Spleen (tissue), 11 donors: Measurements from ENCODE around the gene DLG1. TPM values are rescaled to one million over a fixed set of nuclear protein-coding genes. Genes with fewer than 3 reads are reported as not detected.

Source experiments
- DNase-seq: peaks from one replicate; pipeline ENCODE4 v3.0.0-alpha.2; 2020
- H3K27ac ChIP-seq, 8 donors: fragments of 200-600 bp; sonication (generic) in 7 of 8; 1 replicate in 4 of 8; 2 replicates in 4 of 8; pipeline versions ENCODE4 v1.5.0 to v1.8.0; 2016 to 2021; ENCODE audit warnings: inconsistent platforms in 4 of 8, mild to moderate bottlenecking in 4 of 8, moderate library complexity in 1 of 8
- H3K27me3 ChIP-seq, 7 donors: fragments of 200-600 bp; sonication (generic) in 6 of 7; replicated peaks in 1 of 7; 1 replicate in 4 of 7; 2 replicates in 3 of 7; pipeline versions ENCODE4 v1.5.0 to v1.8.0; 2016 to 2021; ENCODE audit warnings: inconsistent platforms in 3 of 7, mild to moderate bottlenecking in 1 of 7
- H3K36me3 ChIP-seq, 6 donors: fragments of 200-600 bp; sonication (generic) in 5 of 6; 1 replicate in 4 of 6; 2 replicates in 2 of 6; pipeline versions ENCODE4 v1.5.0 to v1.8.0; 2016 to 2021; ENCODE audit warnings: inconsistent platforms in 2 of 6
- H3K4me1 ChIP-seq, 6 donors: fragments of 200-600 bp; sonication (generic) in 5 of 6; 1 replicate in 3 of 6; 2 replicates in 3 of 6; pipeline versions ENCODE4 v1.5.0 to v1.8.0; 2016 to 2021; ENCODE audit warnings: inconsistent platforms in 3 of 6
- H3K4me3 ChIP-seq, 8 donors: fragments of 200-600 bp; sonication (generic) in 7 of 8; 1 replicate in 4 of 8; 2 replicates in 4 of 8; pipeline versions ENCODE4 v1.5.0 to v1.8.0; 2016 to 2021; ENCODE audit warnings: inconsistent platforms in 4 of 8, mild to moderate bottlenecking in 4 of 8, moderate library complexity in 2 of 8
- H3K9me3 ChIP-seq, 8 donors: fragments of 200-600 bp; sonication (generic) in 7 of 8; 1 replicate in 4 of 8; 2 replicates in 4 of 8; pipeline versions ENCODE4 v1.5.0 to v1.8.0; 2016 to 2021; ENCODE audit warnings: inconsistent platforms in 4 of 8
- POLR2A ChIP-seq, 3 donors: fragments of 450-650 bp; IDR thresholded peaks; one replicate each; pipeline ENCODE4 v1.5.1; 2017; ENCODE audit warnings: antibody characterized with exemption in 3 of 3, mild to moderate bottlenecking in 1 of 3
- POLR2AphosphoS5 ChIP-seq, 3 donors: sonication (generic); formaldehyde crosslinking; IDR thresholded peaks; one replicate each; pipeline ENCODE4 v1.5.1; 2017; ENCODE audit warnings: antibody characterized with exemption in 3 of 3
- WGBS, 5 donors: extraction: QIAGEN DNeasy Blood & Tissue Kit in 3 of 5; methylation state at CpG; one replicate each; pipeline versions ENCODE4 v1.1.5 to v1.1.7; 2013 to 2018; 5-methylcytosine and 5-hydroxymethylcytosine counted together
- intact Hi-C: fragments of 100-400 bp; cut with DNase I; formaldehyde crosslinking; loops from one replicate; pipeline ENCODE4 v1.15.0; 2023; ENCODE audit warnings: low total_unique reads
- polyA plus RNA-seq, 3 donors: library from polyadenylated mRNA; stranded (reverse); fragments of 200-250 nt; gene quantifications; one replicate each; pipeline ENCODE4 v1.2.1, GENCODE V29; 2013
- total RNA-seq, 7 donors: library from RNA; depleted of rRNA in 3 of 7; stranded (reverse); fragments of >200 nt in 3 of 7; fragmentation: NEBNext Ultra II Directional in 4 of 7; extraction: Animal tissue kit (Norgen Biotek cat#: 25700) in 4 of 7; gene quantifications; one replicate each; pipeline versions ENCODE4 v1.1.0 to v1.2.1, GENCODE V29; 2016 to 2021
- TF ChIP-seq, protein P1 (sequence below), 11 experiments: fragments of 200-600 bp in 7 of 11; fragments of 450-650 bp in 4 of 11; sonication (generic) in 4 of 11; IDR thresholded peaks in 8 of 11; conservative IDR thresholded peaks in 3 of 11; 1 replicate in 7 of 11; 2 replicates in 4 of 11; pipeline versions ENCODE4 v1.4.0 to v1.8.0; 2016 to 2021; ENCODE audit warnings: antibody characterized with exemption in 11 of 11, inconsistent platforms in 4 of 11, mild to moderate bottlenecking in 1 of 11
- donor health status: healthy with polysubstance abuse.
- donor health status: DM: no; HTN: no; CAD: no; lungs with moderate emphysema.
- donor health status: DM: no; HTN: no; CAD: no.
- donor health status: Bipolar disorder and iron deficiency.
- donor health status: healthy.
- donor health status: DM: no; HTN: no; CAD: no.
- donor health status: DM: yes; HTN: yes; CAD: no.

The DLG1 gene
- total and polyA plus RNA-seq, 10 donors, result 11.0 to 92.3 (median 59.1) TPM

DNA sequence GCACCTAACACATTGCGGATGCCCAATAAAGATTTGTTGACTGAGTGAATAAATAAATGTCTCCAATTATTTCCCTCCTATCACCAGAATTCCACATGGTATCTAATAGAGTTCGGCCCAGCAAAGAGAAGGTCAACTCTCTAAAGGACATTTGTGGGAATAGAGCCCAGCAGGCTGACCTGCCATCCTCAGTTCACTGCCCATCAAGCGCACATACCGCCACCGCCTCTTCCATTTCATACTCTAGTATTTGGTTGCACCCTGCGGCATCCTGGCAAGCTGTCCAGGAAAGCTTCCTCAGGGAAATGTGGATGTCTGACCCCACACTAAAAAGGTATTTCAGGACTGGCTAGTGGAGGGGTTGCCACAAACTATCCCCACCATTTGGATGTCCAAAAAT, 29.8 kb upstream of the DLG1 start:
- no peaks in the 10 kb centered on the region for H3K4me1 ChIP-seq
- no peak for DNase-seq
- WGBS, 5 donors, result 88 to 97% (median 94%) methylated on average over 6 of the region's 6 CpGs
- TF ChIP-seq, protein P1, sequence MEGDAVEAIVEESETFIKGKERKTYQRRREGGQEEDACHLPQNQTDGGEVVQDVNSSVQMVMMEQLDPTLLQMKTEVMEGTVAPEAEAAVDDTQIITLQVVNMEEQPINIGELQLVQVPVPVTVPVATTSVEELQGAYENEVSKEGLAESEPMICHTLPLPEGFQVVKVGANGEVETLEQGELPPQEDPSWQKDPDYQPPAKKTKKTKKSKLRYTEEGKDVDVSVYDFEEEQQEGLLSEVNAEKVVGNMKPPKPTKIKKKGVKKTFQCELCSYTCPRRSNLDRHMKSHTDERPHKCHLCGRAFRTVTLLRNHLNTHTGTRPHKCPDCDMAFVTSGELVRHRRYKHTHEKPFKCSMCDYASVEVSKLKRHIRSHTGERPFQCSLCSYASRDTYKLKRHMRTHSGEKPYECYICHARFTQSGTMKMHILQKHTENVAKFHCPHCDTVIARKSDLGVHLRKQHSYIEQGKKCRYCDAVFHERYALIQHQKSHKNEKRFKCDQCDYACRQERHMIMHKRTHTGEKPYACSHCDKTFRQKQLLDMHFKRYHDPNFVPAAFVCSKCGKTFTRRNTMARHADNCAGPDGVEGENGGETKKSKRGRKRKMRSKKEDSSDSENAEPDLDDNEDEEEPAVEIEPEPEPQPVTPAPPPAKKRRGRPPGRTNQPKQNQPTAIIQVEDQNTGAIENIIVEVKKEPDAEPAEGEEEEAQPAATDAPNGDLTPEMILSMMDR (IDR thresholded peaks at IDR 0.05 in 8 of 11, conservative IDR thresholded peaks at IDR 0.05 in 3 of 11), result no peak
- no peak for TF ChIP-seq POLR2AphosphoS5 (IDR thresholded peaks at IDR 0.05)
- no peak for TF ChIP-seq POLR2A (IDR thresholded peaks at IDR 0.05)
- H3K27ac ChIP-seq, result no peak overlapping the region
- no peak overlapping the region for H3K4me3 ChIP-seq
- H3K36me3 ChIP-seq, result no peaks in the 10 kb centered on the region
- H3K9me3 ChIP-seq, result no peaks in the 10 kb centered on the region
- intact Hi-C loops, result no loop called here
- no peaks in the 10 kb centered on the region for H3K27me3 ChIP-seq

DNA sequence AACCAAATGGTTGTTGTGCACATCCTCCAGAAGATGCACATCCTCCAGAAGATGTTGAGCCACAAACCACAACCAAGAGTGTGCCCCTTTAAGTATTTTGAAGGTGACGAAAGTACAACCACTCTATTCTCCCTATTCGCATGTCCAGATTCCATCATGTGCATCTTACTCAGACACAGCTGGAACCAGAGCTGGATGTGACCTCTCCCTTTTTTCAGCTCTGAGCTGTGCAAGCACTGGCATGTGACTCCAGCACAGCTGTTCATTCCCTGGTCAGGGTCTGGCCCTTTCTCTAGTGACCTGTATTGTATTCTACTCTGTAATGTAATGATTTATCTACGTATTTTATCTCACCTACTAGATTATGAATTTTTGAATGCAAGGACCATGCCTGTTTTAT, 29.3 kb upstream of the DLG1 start:
- no peaks in the 10 kb centered on the region for H3K4me1 ChIP-seq
- no peaks in the 10 kb centered on the region for H3K36me3 ChIP-seq
- H3K4me3 ChIP-seq, result no peak overlapping the region
- TF ChIP-seq, protein P1 (IDR thresholded peaks at IDR 0.05 in 8 of 11, conservative IDR thresholded peaks at IDR 0.05 in 3 of 11), result no peak
- TF ChIP-seq POLR2AphosphoS5 (IDR thresholded peaks at IDR 0.05), result no peak
- TF ChIP-seq POLR2A (IDR thresholded peaks at IDR 0.05), result no peak
- intact Hi-C loops, result no loop called here
- WGBS, 5 donors, result 40 to 80% (median 52%) methylated on average over 3 of the region's 3 CpGs
- no peak for DNase-seq
- peaks cover 0 to 2% (median 0%) of the 10 kb centered on the region in 7 donors for H3K27me3 ChIP-seq
- no peaks in the 10 kb centered on the region for H3K9me3 ChIP-seq
- H3K27ac ChIP-seq, result no peak overlapping the region

DNA sequence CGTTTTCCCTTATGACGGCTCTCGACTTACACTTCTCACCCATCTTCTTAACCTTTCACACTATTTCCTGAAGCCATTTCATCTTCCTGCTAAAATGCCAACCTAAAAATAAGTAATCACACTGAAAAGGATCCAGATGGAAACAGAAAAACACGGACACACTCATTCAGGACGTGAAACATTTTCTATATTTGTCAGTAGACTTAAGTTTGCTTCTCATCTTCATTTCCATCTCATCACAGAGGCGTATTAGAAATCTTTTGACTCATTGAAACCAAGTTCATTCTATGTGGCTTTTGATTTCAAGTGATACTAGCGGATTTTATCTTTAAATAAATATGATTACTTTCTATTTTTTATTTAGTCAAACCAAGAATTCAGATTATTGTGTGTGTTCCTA, 27.4 kb upstream of the DLG1 start:
- H3K27me3 ChIP-seq, result peaks cover 0 to 10% (median 0%) of the 10 kb centered on the region in 7 donors
- H3K9me3 ChIP-seq, result no peaks in the 10 kb centered on the region
- intact Hi-C loops, result no loop called here
- no peak for DNase-seq
- TF ChIP-seq, protein P1 (IDR thresholded peaks at IDR 0.05 in 8 of 11, conservative IDR thresholded peaks at IDR 0.05 in 3 of 11), result no peak
- no peak for TF ChIP-seq POLR2A (IDR thresholded peaks at IDR 0.05)
- no peak for TF ChIP-seq POLR2AphosphoS5 (IDR thresholded peaks at IDR 0.05)
- H3K27ac ChIP-seq, result no peak overlapping the region
- 56 to 75% (median 70%) methylated on average over 7 of the region's 7 CpGs for WGBS, 5 donors
- no peaks in the 10 kb centered on the region for H3K4me1 ChIP-seq
- no peak overlapping the region for H3K4me3 ChIP-seq
- H3K36me3 ChIP-seq, result no peaks in the 10 kb centered on the region

DNA sequence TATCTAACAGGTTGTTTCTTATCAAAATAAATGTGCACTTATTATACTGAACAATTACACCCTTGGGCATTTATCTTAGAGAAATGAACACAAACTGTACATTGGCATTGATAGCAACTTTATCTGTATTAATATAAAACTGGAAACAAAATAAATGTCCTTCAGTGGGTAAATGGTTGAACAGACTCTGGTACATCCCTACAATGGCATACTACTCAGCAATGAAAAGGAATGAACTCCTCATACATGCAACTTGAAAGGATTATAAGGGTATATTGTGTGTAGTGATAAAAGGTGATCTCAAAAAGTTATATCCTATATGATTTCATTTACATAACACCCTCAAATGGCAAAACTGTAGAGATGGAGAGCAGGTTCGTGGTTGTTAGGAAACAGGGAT, 23.7 kb upstream of the DLG1 start:
- H3K27me3 ChIP-seq, result peaks cover 0 to 12% (median 2%) of the 10 kb centered on the region in 7 donors
- 81 to 93% (median 87%) methylated on average over 1 of the region's 1 CpG for WGBS, 5 donors
- no peak for DNase-seq
- intact Hi-C loops, result no loop called here
- H3K36me3 ChIP-seq, result no peaks in the 10 kb centered on the region
- no peak overlapping the region for H3K27ac ChIP-seq
- no peaks in the 10 kb centered on the region for H3K9me3 ChIP-seq
- no peak overlapping the region for H3K4me3 ChIP-seq
- TF ChIP-seq, protein P1 (IDR thresholded peaks at IDR 0.05 in 8 of 11, conservative IDR thresholded peaks at IDR 0.05 in 3 of 11), result no peak
- no peak for TF ChIP-seq POLR2A (IDR thresholded peaks at IDR 0.05)
- TF ChIP-seq POLR2AphosphoS5 (IDR thresholded peaks at IDR 0.05), result no peak
- no peaks in the 10 kb centered on the region for H3K4me1 ChIP-seq
